Measurements from ENCODE around the gene RBMS3.

RBMS3 gene

GRCh38 chr3:29406291-29406832 is 125.5 kb downstream of the RBMS3 start:
- Histone ChIP-seq H3K4me3 (replicated peaks; ENCODE audit: low read depth, low read length) (no peak overlapping the region), H3K36me3 (ENCODE audit: control insufficient read depth, insufficient read depth, low read length) (no peaks in the 10 kb centered on the region), H3K27me3 (replicated peaks; ENCODE audit: control insufficient read depth, insufficient read depth, low read length) (no peaks in the 10 kb centered on the region)
- DNase-seq (ENCODE audit: extremely low read depth, insufficient read length): no peak
- no peak for TF ChIP-seq CTCF (IDR thresholded peaks at IDR 0.05; ENCODE audit: insufficient read depth, low read length, poor library complexity, severe bottlenecking)

GRCh38 chr3:29408676-29409075 is 127.8 kb downstream of the RBMS3 start:
- no peak overlapping the region for H3K4me3 ChIP-seq (replicated peaks; ENCODE audit: low read depth, low read length)
- no peaks in the 10 kb centered on the region for H3K36me3 ChIP-seq (ENCODE audit: control insufficient read depth, insufficient read depth, low read length)
- TF ChIP-seq CTCF (IDR thresholded peaks at IDR 0.05; ENCODE audit: insufficient read depth, low read length, poor library complexity, severe bottlenecking): no peak
- no peak for DNase-seq (ENCODE audit: extremely low read depth, insufficient read length)
- H3K27me3 ChIP-seq (replicated peaks; ENCODE audit: control insufficient read depth, insufficient read depth, low read length): no peaks in the 10 kb centered on the region

GRCh38 chr3:29409409-29409808 is 128.5 kb downstream of the RBMS3 start:
- no peaks in the 10 kb centered on the region for H3K27me3 ChIP-seq (replicated peaks; ENCODE audit: control insufficient read depth, insufficient read depth, low read length)
- no peak for DNase-seq (ENCODE audit: extremely low read depth, insufficient read length)
- H3K36me3 ChIP-seq (ENCODE audit: control insufficient read depth, insufficient read depth, low read length): no peaks in the 10 kb centered on the region
- TF ChIP-seq CTCF (IDR thresholded peaks at IDR 0.05; ENCODE audit: insufficient read depth, low read length, poor library complexity, severe bottlenecking): no peak
- no peak overlapping the region for H3K4me3 ChIP-seq (replicated peaks; ENCODE audit: low read depth, low read length)

GRCh38 chr3:29410220-29410619 is 129.3 kb downstream of the RBMS3 start:
- Histone ChIP-seq H3K27me3 (replicated peaks; ENCODE audit: control insufficient read depth, insufficient read depth, low read length) (no peaks in the 10 kb centered on the region), H3K4me3 (replicated peaks; ENCODE audit: low read depth, low read length) (no peak overlapping the region), H3K36me3 (ENCODE audit: control insufficient read depth, insufficient read depth, low read length) (no peaks in the 10 kb centered on the region)
- no peak for DNase-seq (ENCODE audit: extremely low read depth, insufficient read length)
- no peak for TF ChIP-seq CTCF (IDR thresholded peaks at IDR 0.05; ENCODE audit: insufficient read depth, low read length, poor library complexity, severe bottlenecking)

GRCh38 chr3:29410660-29411405 is 130.0 kb downstream of the RBMS3 start:
- no peaks in the 10 kb centered on the region for H3K36me3 ChIP-seq (ENCODE audit: control insufficient read depth, insufficient read depth, low read length)
- no peak for DNase-seq (ENCODE audit: extremely low read depth, insufficient read length)
- TF ChIP-seq CTCF (IDR thresholded peaks at IDR 0.05; ENCODE audit: insufficient read depth, low read length, poor library complexity, severe bottlenecking): no peak
- H3K27me3 ChIP-seq (replicated peaks; ENCODE audit: control insufficient read depth, insufficient read depth, low read length): no peaks in the 10 kb centered on the region
- no peak overlapping the region for H3K4me3 ChIP-seq (replicated peaks; ENCODE audit: low read depth, low read length)
